H1 (cell line): ENCODE data around the gene MTFP1. TPM values are rescaled to one million over a fixed set of nuclear protein-coding genes. Genes with fewer than 3 reads are reported as not detected.

ENCODE experiments used
- CTCF ChIA-PET: fragments of 300-600 bp; sonication (Branson Sonifier 250); formaldehyde crosslinking; loops from one replicate; lab custom pipeline; 2021; ENCODE audit not compliant: partially characterized antibody; lab: Charles Lee
- POLR2A ChIA-PET: fragments of 300-600 bp; sonication (Branson Sonifier 250); formaldehyde crosslinking; loops from one replicate; lab custom pipeline; 2021; ENCODE audit warnings: inconsistent platforms; ENCODE audit not compliant: partially characterized antibody; lab: Charles Lee
- DNase-seq, 2 experiments: peaks; one replicate each; pipeline versions ENCODE4 v3.0.0 to v3.0.0-alpha.2; 2010 to 2022; ENCODE audit warnings: low spot score in 2 of 2, low read depth in 1 of 2, mixed read lengths in 1 of 2
- FAIRE-seq: peaks from 2 replicates; lab custom pipeline; 2011; peaks lifted over from hg19 to GRCh38; lab: Jason Lieb, UNC
- H2AFZ ChIP-seq: 2 replicates; pipeline ENCODE4 v1.8.1; 2012; ENCODE audit warnings: low read length, inconsistent platforms
- H2AK5ac ChIP-seq: 2 replicates; pipeline ENCODE4 v1.6.1; 2013; ENCODE audit warnings: low read depth, low read length
- H2BK120ac ChIP-seq: replicated peaks from 2 replicates; pipeline ENCODE3; 2013; ENCODE audit warnings: low read depth, low read length, inconsistent platforms
- H2BK12ac ChIP-seq: 2 replicates; pipeline ENCODE4 v1.6.1; 2013; ENCODE audit warnings: low read depth, low read length
- H2BK15ac ChIP-seq: 2 replicates; pipeline ENCODE4 v1.6.1; 2013; ENCODE audit warnings: low read length
- H2BK20ac ChIP-seq: 2 replicates; pipeline ENCODE4 v1.6.1; 2013; ENCODE audit warnings: low read length
- H2BK5ac ChIP-seq: 2 replicates; pipeline ENCODE4 v1.6.1; 2013; ENCODE audit warnings: low read depth, low read length
- H3K14ac ChIP-seq: 2 replicates; pipeline ENCODE4 v1.6.1; 2013; ENCODE audit warnings: inconsistent platforms; ENCODE audit not compliant: insufficient read length
- H3K18ac ChIP-seq: 2 replicates; pipeline ENCODE4 v1.6.1; 2013; ENCODE audit warnings: low read length; ENCODE audit errors: extremely low read depth
- H3K23ac ChIP-seq: 2 replicates; pipeline ENCODE4 v1.6.1; 2013; ENCODE audit warnings: inconsistent platforms; ENCODE audit not compliant: insufficient read length
- H3K23me2 ChIP-seq: 2 replicates; pipeline ENCODE4 v1.6.1; 2013; ENCODE audit warnings: low read depth, low read length
- H3K27ac ChIP-seq: 2 replicates; pipeline ENCODE4 v1.6.1; 2011; ENCODE audit warnings: low read depth, low read length, inconsistent platforms
- H3K27me3 ChIP-seq, 4 experiments: replicated peaks in 1 of 4; 1 replicate in 1 of 4; 2 replicates in 3 of 4; pipeline versions ENCODE4 v1.6.1 to v1.8.1; 2011 to 2013; ENCODE audit warnings: low read length in 3 of 4, mild to moderate bottlenecking in 3 of 4, inconsistent platforms in 2 of 4, mixed read lengths in 2 of 4, moderate library complexity in 1 of 4; ENCODE audit not compliant: control insufficient read depth in 3 of 4, insufficient read depth in 3 of 4; ENCODE audit errors: extremely low read depth in 1 of 4
- H3K36me3 ChIP-seq, 4 experiments: 2 replicates each; pipeline versions ENCODE4 v1.6.1 to v1.8.1; 2011 to 2013; ENCODE audit warnings: mild to moderate bottlenecking in 4 of 4, low read length in 3 of 4, moderate library complexity in 2 of 4, control low read depth in 1 of 4, inconsistent platforms in 1 of 4; ENCODE audit not compliant: insufficient read depth in 4 of 4, control insufficient read depth in 2 of 4
- H3K4ac ChIP-seq: replicated peaks from 2 replicates; pipeline ENCODE3; 2013; ENCODE audit warnings: low read length, low read depth, mixed read lengths, inconsistent platforms; ENCODE audit not compliant: insufficient read length
- H3K4me1 ChIP-seq, 4 experiments: replicated peaks in 1 of 4; 1 replicate in 1 of 4; 2 replicates in 3 of 4; pipeline versions ENCODE4 v1.6.1 to v1.8.1; 2011 to 2013; ENCODE audit warnings: low read length in 3 of 4, inconsistent platforms in 2 of 4, mixed read lengths in 1 of 4; ENCODE audit not compliant: insufficient read depth in 4 of 4, control insufficient read depth in 3 of 4
- H3K4me2 ChIP-seq, 2 experiments: 2 replicates each; pipeline versions ENCODE4 v1.6.1 to v1.8.1; 2011 to 2013; ENCODE audit warnings: low read depth in 2 of 2, low read length in 2 of 2, control low read depth in 1 of 2, inconsistent platforms in 1 of 2, mild to moderate bottlenecking in 1 of 2; ENCODE audit not compliant: insufficient read depth in 1 of 2
- H3K4me3 ChIP-seq, 4 experiments: fragments of 200-600, 300-600 bp in 1 of 4; sonication (generic), shearing (Covaris generic), sonication (Bioruptor Twin) in 1 of 4; 2 replicates each; pipeline versions ENCODE4 v1.5.1 to v1.8.1; 2011 to 2016; ENCODE audit warnings: low read length in 4 of 4, low read depth in 3 of 4, control low read depth in 2 of 4, inconsistent platforms in 2 of 4, mild to moderate bottlenecking in 2 of 4, mixed read lengths in 1 of 4, moderate library complexity in 1 of 4; ENCODE audit not compliant: insufficient read depth in 2 of 4; ENCODE audit errors: extremely low read depth in 1 of 4
- H3K56ac ChIP-seq: replicated peaks from 2 replicates; pipeline ENCODE3; 2013; ENCODE audit warnings: low read depth, mild to moderate bottlenecking, mixed read lengths, low read length, inconsistent platforms; ENCODE audit not compliant: insufficient read length
- H3K79me1 ChIP-seq: 2 replicates; pipeline ENCODE4 v1.6.1; 2013; ENCODE audit warnings: low read depth, low read length, control low read depth
- H3K79me2 ChIP-seq, 2 experiments: 2 replicates each; pipeline versions ENCODE4 v1.6.1 to v1.8.1; 2012 to 2013; ENCODE audit warnings: low read length in 2 of 2, mild to moderate bottlenecking in 2 of 2, inconsistent platforms in 1 of 2; ENCODE audit not compliant: insufficient read depth in 2 of 2, control insufficient read depth in 1 of 2
- H3K9ac ChIP-seq, 4 experiments: replicated peaks in 1 of 4; 1 replicate in 1 of 4; 2 replicates in 3 of 4; pipeline versions ENCODE4 v1.6.1 to v1.8.1; 2011 to 2013; ENCODE audit warnings: low read depth in 3 of 4, low read length in 3 of 4, control low read depth in 2 of 4, mild to moderate bottlenecking in 2 of 4, moderate library complexity in 2 of 4, inconsistent platforms in 1 of 4; ENCODE audit errors: extremely low read depth in 1 of 4
- H3K9me3 ChIP-seq, 2 experiments: 2 replicates each; pipeline versions ENCODE4 v1.6.1 to v1.8.1; 2012 to 2013; ENCODE audit warnings: mild to moderate bottlenecking in 2 of 2, moderate library complexity in 2 of 2, control low read depth in 1 of 2, inconsistent platforms in 1 of 2, low read depth in 1 of 2, low read length in 1 of 2, mixed read lengths in 1 of 2; ENCODE audit not compliant: insufficient read depth in 2 of 2
- H4K20me1 ChIP-seq, 2 experiments: replicated peaks in 1 of 2; 2 replicates each; pipeline versions ENCODE3 to v1.8.1; 2011 to 2013; ENCODE audit warnings: inconsistent platforms in 2 of 2, low read length in 2 of 2, mild to moderate bottlenecking in 1 of 2; ENCODE audit not compliant: insufficient read depth in 2 of 2, control insufficient read depth in 1 of 2
- H4K5ac ChIP-seq: 2 replicates; pipeline ENCODE4 v1.6.1; 2013; ENCODE audit warnings: low read length, low read depth, mixed read lengths, inconsistent platforms; ENCODE audit not compliant: insufficient read length
- H4K8ac ChIP-seq: 2 replicates; pipeline ENCODE4 v1.8.0; 2013; ENCODE audit warnings: mild to moderate bottlenecking, moderate library complexity, low read length, inconsistent platforms; ENCODE audit not compliant: insufficient read depth; ENCODE audit errors: extremely low read depth
- H4K91ac ChIP-seq: replicated peaks from 2 replicates; pipeline ENCODE3; 2013; ENCODE audit warnings: low read length, mixed read lengths, inconsistent platforms; ENCODE audit not compliant: insufficient read length
- CTBP2 ChIP-seq: IDR thresholded peaks from 2 replicates; pipeline ENCODE4 v1.7.0; 2011; ENCODE audit warnings: borderline replicate concordance, mild to moderate bottlenecking, moderate library complexity, mixed read lengths, low read length; ENCODE audit not compliant: insufficient read depth, insufficient read length
- EZH2 ChIP-seq: fragments of 200-600 bp; sonication (generic); IDR thresholded peaks from 2 replicates; pipeline ENCODE4 v1.7.1; 2012; ENCODE audit warnings: low read depth, mild to moderate bottlenecking, moderate library complexity, low read length, inconsistent platforms; ENCODE audit not compliant: severe bottlenecking
- GABPA ChIP-seq: IDR thresholded peaks from 2 replicates; pipeline ENCODE4 v1.6.1; 2011; ENCODE audit warnings: mild to moderate bottlenecking, low read length, moderate library complexity, borderline replicate concordance; ENCODE audit not compliant: insufficient read depth
- MAX ChIP-seq: IDR thresholded peaks from 2 replicates; pipeline ENCODE4 v1.6.1; 2012; ENCODE audit warnings: inconsistent platforms
- PHF8 ChIP-seq: fragments of 200-600 bp; sonication (generic); conservative IDR thresholded peaks from 2 replicates; pipeline ENCODE4 v1.7.1; 2012; ENCODE audit warnings: low read depth, mild to moderate bottlenecking, inconsistent platforms, low read length, moderate library complexity
- POLR2AphosphoS5 ChIP-seq: IDR thresholded peaks from 2 replicates; pipeline ENCODE4 v1.6.1; 2011; ENCODE audit warnings: low read depth, low read length
- POU5F1 ChIP-seq: IDR thresholded peaks from 2 replicates; pipeline ENCODE4 v1.6.1; 2011; ENCODE audit warnings: low read depth, mild to moderate bottlenecking, low read length, moderate library complexity
- SAP30 ChIP-seq: fragments of 300-600 bp; sonication (generic); IDR thresholded peaks from 2 replicates; pipeline ENCODE4 v1.7.1; 2012; ENCODE audit warnings: low read length, moderate library complexity, mild to moderate bottlenecking, inconsistent platforms; ENCODE audit not compliant: insufficient read depth, insufficient replicate concordance
- TEAD4 ChIP-seq: IDR thresholded peaks from 2 replicates; pipeline ENCODE4 v1.6.1; 2012; ENCODE audit warnings: low read depth, low read length, inconsistent platforms, mixed read lengths
- WGBS, 2 experiments: shearing (Covaris generic) in 1 of 2; methylation state at CpG; one replicate each; pipeline versions ENCODE4 v1.1.6 to v1.1.7; 2013 to 2015; ENCODE audit warnings: low lambda C conversion rate in 2 of 2, mixed read lengths in 2 of 2, inconsistent platforms in 1 of 2, low coverage in 1 of 2, missing lambda C conversion rate in 1 of 2; ENCODE audit not compliant: insufficient replicate concordance in 2 of 2, insufficient coverage in 1 of 2, insufficient read length in 1 of 2; ENCODE audit errors: extremely low coverage in 1 of 2, missing lambda C conversion rate in 1 of 2; 5-methylcytosine and 5-hydroxymethylcytosine counted together
- polyA plus RNA-seq, 7 experiments: library from polyadenylated mRNA; depleted of rRNA in 3 of 7; stranded (reverse) in 5 of 7; unstranded in 2 of 7; fragments of >200 nt in 5 of 7; fragments of 200-250 nt in 2 of 7; gene quantifications; 1 replicate in 5 of 7; 2 replicates in 1 of 7; 4 replicates in 1 of 7; pipeline versions ENCODE4 v1.2.1 to v1.2.3, GENCODE V29; 2011 to 2013; ENCODE audit warnings: missing spikeins in 2 of 7, mixed read lengths in 2 of 7
- total RNA-seq: library from RNA; stranded (reverse); fragmentation: NEBNext Ultra II Directional; extraction: Animal tissue kit (Norgen Biotek cat#: 25700); gene quantifications from 2 replicates; pipeline ENCODE4 v1.2.1, GENCODE V29; 2021

The MTFP1 gene
- total and polyA plus RNA-seq, 2 of the 8 experiments (the other 6 are each of a cell fraction or from before 2014, with no cell fraction given): 59.8 to 98.8 TPM

DNA sequence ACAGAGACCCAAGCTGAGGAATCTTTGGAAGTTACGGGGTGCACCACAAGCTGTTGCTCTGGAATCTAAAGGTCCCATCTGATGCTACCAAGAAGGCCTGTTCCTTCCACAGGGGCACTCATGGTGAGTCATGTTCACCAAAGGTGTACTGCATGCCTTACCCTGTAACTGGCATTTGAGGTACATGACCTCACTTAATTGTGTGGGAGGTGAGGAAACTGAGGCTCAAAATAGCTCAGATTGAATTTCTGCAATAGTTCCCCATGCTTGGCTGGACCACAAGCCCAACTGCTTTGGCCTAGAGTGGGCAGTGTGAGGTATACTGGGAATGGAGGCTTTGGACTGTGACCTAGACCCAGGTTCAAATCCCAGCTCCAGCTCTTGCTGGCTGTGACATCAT lies 8.2 kb downstream of the MTFP1 start:
- H3K14ac ChIP-seq: no peak overlapping the region
- FAIRE-seq (no peak), DNase-seq (no peak)
- no peak overlapping the region for H2BK5ac ChIP-seq
- peaks cover 0 to 6% of the 10 kb centered on the region in 2 experiments; a peak in 1 of 4 replicates for H3K9me3 ChIP-seq
- H3K79me1 ChIP-seq: no peaks in the 10 kb centered on the region; the same call in 1 of the 2 replicates
- H2BK20ac ChIP-seq: no peak overlapping the region
- H3K4me2 ChIP-seq: no peak overlapping the region
- no peak overlapping the region for H2BK12ac ChIP-seq
- H3K36me3 ChIP-seq: peaks cover 0 to 2% (median 0%) of the 10 kb centered on the region in 4 experiments; a peak in 2 of 8 replicates
- 79% methylated on average over 1 of the region's 1 CpG; no CpG with 5 or more reads in 1 of the 2 experiments for WGBS, 2 experiments
- no peak overlapping the region for H2BK15ac ChIP-seq
- no peak overlapping the region for H4K8ac ChIP-seq
- no peak overlapping the region for H3K27ac ChIP-seq
- H2AK5ac ChIP-seq: no peak overlapping the region
- ChIA-PET POLR2A (interaction anchor here (1.3 to 1.9 kb wide), 2 partner anchors 10 to 11 kb away, joined by 4 to 6 read pairs; no protein-coding TSS in a partner anchor), CTCF (interaction anchor here (0.7 to 3.6 kb wide), 4 partner anchors 9 to 57 kb away, joined by 3 to 25 read pairs (median 6); no protein-coding TSS in a partner anchor)
- no peak overlapping the region for H3K9ac ChIP-seq
- H3K56ac ChIP-seq: no peak overlapping the region
- no peaks in the 10 kb centered on the region for H3K27me3 ChIP-seq
- H3K18ac ChIP-seq: no peak overlapping the region
- no peak overlapping the region for H3K4me3 ChIP-seq
- H3K79me2 ChIP-seq: no peaks in the 10 kb centered on the region
- peaks cover 0 to 10% (median 3%) of the 10 kb centered on the region in 4 experiments; a peak in 4 of 7 replicates for H3K4me1 ChIP-seq
- no peak overlapping the region for H4K91ac ChIP-seq
- peaks cover 0 to 4% of the 10 kb centered on the region in 2 experiments for H4K20me1 ChIP-seq
- TF ChIP-seq SAP30 (no peak), EZH2 (no peak), POLR2AphosphoS5 (no peak), TEAD4 (no peak), GABPA (no peak), POU5F1 (no peak), CTBP2 (no peak), PHF8 (no peak), MAX (no peak)
- H2BK120ac ChIP-seq: no peak overlapping the region
- H4K5ac ChIP-seq: no peak overlapping the region
- no peak overlapping the region for H3K23ac ChIP-seq
- no peaks in the 10 kb centered on the region; the same call in 1 of the 2 replicates for H3K23me2 ChIP-seq
- H2AFZ ChIP-seq: no peak overlapping the region
- no peak overlapping the region for H3K4ac ChIP-seq
